ENCODE data around the gene LIX1L. TPM values are rescaled to one million over a fixed set of nuclear protein-coding genes. Genes with fewer than 3 reads are reported as not detected.
"Not testable (repeated sequence)": the region's sequence is repeated elsewhere in the genome, so short reads cannot be mapped to it uniquely, and the experiment has no call there.

Gene LIX1L
- polyA plus RNA-seq, 1 donor (not counting 4 experiments of a cell fraction or from before 2014, with no cell fraction given): 20.0 TPM

GRCh38 chr1:145935708-145936107 is 22.1 kb downstream of the LIX1L start:
- no peaks in the 10 kb centered on the region for H3K36me3 ChIP-seq (ENCODE audit: control insufficient read depth in 2 of 2, extremely low read depth in 1 of 2, insufficient read depth in 2 of 2, low read length in 2 of 2)
- FAIRE-seq (no peak), DNase-seq (ENCODE audit: low read depth, low spot score) (no peak)
- no peaks in the 10 kb centered on the region for H3K27me3 ChIP-seq (ENCODE audit: control insufficient read depth, extremely low read depth, insufficient read depth, low read length)
- H3K4me3 ChIP-seq (ENCODE audit: control insufficient read depth in 2 of 3, extremely low read depth in 1 of 3, insufficient read depth in 2 of 3, low read depth in 1 of 3, low read length in 3 of 3): no peak overlapping the region
- H3K9me1 ChIP-seq (ENCODE audit: control insufficient read depth, extremely low read depth, insufficient read depth, low read length): no peaks in the 10 kb centered on the region
- TF ChIP-seq EZH2 (IDR thresholded peaks at IDR 0.05; ENCODE audit: low read length) (no peak), CTCF (optimal IDR thresholded peaks at IDR 0.05 in 1 of 3, IDR thresholded peaks at IDR 0.05 in 1 of 3, conservative IDR thresholded peaks at IDR 0.05 in 1 of 3; ENCODE audit: extremely low read depth in 1 of 3, insufficient read depth in 2 of 3, low read length in 3 of 3) (no peak)
- dilution Hi-C loops (cut with MboI; ENCODE audit: extremely low pct_ligation_motif_present, low sequenced_read_pairs): no loop called here
- no peaks in the 10 kb centered on the region for H3K4me1 ChIP-seq (ENCODE audit: control insufficient read depth, extremely low read depth, insufficient read depth, low read length)
- no peak overlapping the region for H3K9ac ChIP-seq (ENCODE audit: control insufficient read depth, extremely low read depth, insufficient read depth, low read length)
- no peaks in the 10 kb centered on the region for H3K9me3 ChIP-seq (ENCODE audit: control insufficient read depth, low read depth, low read length)
- no peaks in the 10 kb centered on the region for H3K79me2 ChIP-seq (ENCODE audit: control insufficient read depth, insufficient read depth, low read length)
- no peak overlapping the region for H3K4me2 ChIP-seq (ENCODE audit: control insufficient read depth, extremely low read depth, insufficient read depth, low read depth, low read length)
- H2AFZ ChIP-seq (ENCODE audit: control insufficient read depth, low read length): no peak overlapping the region
- no peaks in the 10 kb centered on the region for H4K20me1 ChIP-seq (ENCODE audit: control insufficient read depth, extremely low read depth, insufficient read depth, low read length)
- H3K27ac ChIP-seq (ENCODE audit: control insufficient read depth, insufficient read depth, low read length): no peak overlapping the region

GRCh38 chr1:145932522-145933009 is 25.3 kb downstream of the LIX1L start:
- H4K20me1 ChIP-seq (ENCODE audit: control insufficient read depth, extremely low read depth, insufficient read depth, low read length); H3K9ac ChIP-seq (ENCODE audit: control insufficient read depth, extremely low read depth, insufficient read depth, low read length); FAIRE-seq; H3K4me2 ChIP-seq (ENCODE audit: control insufficient read depth, extremely low read depth, insufficient read depth, low read depth, low read length); H3K27ac ChIP-seq (ENCODE audit: control insufficient read depth, insufficient read depth, low read length); dilution Hi-C loops (cut with MboI; ENCODE audit: extremely low pct_ligation_motif_present, low sequenced_read_pairs); H3K79me2 ChIP-seq (ENCODE audit: control insufficient read depth, insufficient read depth, low read length); H3K9me1 ChIP-seq (ENCODE audit: control insufficient read depth, extremely low read depth, insufficient read depth, low read length); H2AFZ ChIP-seq (ENCODE audit: control insufficient read depth, low read length); H3K4me3 ChIP-seq (ENCODE audit: control insufficient read depth in 2 of 3, extremely low read depth in 1 of 3, insufficient read depth in 2 of 3, low read depth in 1 of 3, low read length in 3 of 3); H3K9me3 ChIP-seq (ENCODE audit: control insufficient read depth, low read depth, low read length); H3K36me3 ChIP-seq (ENCODE audit: control insufficient read depth in 2 of 2, extremely low read depth in 1 of 2, insufficient read depth in 2 of 2, low read length in 2 of 2); H3K27me3 ChIP-seq (ENCODE audit: control insufficient read depth, extremely low read depth, insufficient read depth, low read length); DNase-seq (ENCODE audit: low read depth, low spot score); H3K4me1 ChIP-seq (ENCODE audit: control insufficient read depth, extremely low read depth, insufficient read depth, low read length): not testable (repeated sequence)
